NCI-H1694 (cell line): ENCODE data around the gene SNX20.

Experiments used
- DNase-seq: peaks from one replicate; lab custom pipeline; 2025; lab: John Stamatoyannopoulos, UW

Gene SNX20

DNA sequence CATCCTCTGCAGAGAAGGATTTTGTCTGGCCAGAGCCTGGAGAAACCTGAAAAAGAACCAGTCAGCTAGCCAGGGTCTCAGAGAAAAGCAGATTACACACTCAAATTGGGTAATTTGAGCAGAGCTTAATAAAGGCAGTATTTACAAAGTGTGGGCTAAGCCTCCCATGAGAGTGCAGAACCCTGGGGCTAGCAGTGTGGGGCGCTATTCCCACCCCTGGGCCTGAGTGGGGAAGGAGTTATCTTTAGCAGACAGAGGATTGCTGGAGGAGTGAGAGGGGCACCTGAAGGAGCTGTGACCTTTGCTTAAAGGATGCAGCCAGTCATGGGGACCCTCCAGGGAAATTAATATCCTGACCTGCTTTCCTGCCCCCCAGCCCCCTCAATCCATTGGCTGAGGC lies 46.2 kb downstream of the SNX20 start:
- no peak for DNase-seq

DNA sequence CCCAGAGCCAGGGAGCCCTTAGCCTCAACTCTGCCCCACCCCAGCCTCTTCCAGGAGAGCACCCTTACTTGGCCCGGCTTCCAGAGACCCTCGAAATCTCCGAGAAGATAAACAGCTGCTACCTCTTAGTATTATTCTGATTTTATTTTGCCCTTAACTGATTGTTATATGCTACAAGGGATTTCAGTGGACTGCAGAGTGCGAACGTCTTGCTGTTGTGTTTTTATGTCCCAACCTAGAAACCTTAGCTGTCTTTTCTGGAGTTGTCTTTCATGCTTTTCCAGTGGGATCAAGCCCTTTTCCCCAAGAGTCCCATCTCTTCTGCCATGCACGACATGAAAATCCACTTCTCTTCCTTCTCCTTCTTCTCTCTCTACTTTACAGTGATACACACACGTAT lies 47.0 kb downstream of the SNX20 start:
- DNase-seq: no peak

DNA sequence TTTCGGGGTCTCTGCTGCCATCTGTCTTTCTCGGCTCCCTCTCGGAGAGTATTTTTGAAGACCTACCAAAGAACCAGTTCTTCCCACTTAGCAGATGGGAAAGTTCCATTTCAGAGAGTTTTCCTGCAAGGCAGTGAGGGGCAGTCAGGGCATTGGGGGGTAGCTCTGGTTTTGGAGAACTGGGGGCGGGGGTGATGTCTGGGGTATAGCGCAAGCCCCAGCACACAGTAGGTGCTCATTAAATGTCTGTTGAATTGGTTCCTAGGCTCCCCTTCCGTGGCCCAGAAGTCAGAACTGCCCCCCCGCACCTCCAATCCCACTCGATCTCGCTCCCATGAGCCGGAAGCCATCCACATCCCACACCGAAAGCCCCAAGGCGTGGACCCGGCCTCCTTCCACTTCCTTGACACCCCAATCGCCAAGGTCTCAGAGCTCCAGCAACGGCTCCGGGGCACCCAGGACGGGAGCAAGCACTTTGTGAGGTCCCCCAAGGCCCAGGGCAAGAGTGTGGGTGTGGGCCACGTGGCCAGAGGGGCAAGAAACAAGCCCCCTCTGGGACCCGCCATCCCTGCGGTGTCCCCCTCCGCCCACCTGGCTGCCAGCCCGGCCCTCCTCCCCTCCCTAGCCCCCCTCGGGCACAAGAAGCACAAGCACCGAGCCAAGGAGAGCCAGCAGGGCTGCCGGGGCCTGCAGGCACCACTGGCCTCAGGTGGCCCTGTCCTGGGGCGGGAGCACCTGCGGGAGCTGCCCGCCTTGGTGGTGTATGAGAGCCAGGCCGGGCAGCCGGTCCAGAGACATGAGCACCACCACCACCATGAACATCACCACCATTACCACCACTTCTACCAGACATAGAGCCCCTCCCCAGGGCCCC lies 47.9 kb downstream of the SNX20 start:
- DNase-seq: no peak

DNA sequence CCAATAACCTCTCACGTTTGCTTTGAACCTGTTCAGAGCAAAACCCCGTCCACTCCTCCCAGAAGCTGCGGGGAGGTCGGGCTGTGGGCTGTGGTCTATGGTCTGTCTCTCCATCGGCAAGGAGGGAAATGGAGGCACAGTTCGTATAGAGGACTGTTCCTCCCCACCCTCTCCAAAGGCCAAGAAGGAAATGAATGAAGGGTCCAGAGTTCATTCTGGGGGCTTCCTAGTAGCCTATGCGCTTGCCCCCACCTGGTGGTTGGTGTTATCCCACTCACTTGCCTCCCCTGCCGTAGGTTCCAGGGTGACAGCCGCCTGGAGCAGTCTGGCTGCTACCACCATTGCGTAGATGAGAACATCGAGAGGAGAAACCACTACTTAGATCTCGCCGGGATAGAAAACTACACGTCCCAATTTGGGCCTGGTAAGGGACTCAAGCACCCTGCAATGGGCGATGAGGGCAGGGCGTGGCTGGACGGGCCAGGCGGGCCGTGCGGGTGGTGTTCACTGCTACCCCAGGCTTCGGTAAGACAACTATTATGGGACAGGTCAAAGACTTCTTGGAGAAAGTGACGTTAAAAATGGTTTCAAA lies 49.0 kb downstream of the SNX20 start:
- no peak for DNase-seq

DNA sequence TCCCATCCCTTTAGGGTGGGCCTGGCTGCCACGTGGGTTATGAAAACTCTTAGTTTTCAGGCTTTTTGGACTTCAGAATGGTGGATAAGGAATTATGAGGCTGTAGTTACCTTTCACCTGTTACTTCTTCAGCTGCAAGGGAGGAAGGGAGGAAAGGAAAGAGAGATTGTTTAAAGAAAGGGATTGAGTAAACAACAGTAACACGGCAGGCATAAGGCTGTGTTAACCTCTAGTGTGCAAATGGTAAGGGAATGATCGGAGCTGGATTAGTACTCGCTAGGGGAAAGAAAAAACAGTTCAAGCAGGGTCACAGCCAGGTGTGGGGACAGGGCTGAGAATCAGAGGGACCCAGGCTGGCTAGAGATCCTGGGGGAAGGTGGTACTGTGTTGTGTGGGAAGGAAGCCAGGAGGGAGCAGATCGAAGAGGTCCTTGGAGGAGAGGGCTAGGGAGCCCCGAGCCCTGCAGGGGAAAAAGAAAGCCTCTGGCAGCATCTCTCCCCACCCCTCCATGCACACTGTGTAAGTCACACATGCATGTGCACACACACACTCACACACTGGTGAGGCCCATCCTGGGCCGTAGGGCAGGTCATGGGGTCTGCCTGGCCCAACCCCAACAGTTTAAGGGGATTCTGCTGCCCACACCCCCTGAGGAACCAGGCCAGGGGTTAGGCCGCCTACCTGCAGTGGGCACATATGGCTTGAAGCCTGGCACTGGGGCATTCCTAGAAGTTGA lies 49.7 kb downstream of the SNX20 start:
- DNase-seq: no peak

DNA sequence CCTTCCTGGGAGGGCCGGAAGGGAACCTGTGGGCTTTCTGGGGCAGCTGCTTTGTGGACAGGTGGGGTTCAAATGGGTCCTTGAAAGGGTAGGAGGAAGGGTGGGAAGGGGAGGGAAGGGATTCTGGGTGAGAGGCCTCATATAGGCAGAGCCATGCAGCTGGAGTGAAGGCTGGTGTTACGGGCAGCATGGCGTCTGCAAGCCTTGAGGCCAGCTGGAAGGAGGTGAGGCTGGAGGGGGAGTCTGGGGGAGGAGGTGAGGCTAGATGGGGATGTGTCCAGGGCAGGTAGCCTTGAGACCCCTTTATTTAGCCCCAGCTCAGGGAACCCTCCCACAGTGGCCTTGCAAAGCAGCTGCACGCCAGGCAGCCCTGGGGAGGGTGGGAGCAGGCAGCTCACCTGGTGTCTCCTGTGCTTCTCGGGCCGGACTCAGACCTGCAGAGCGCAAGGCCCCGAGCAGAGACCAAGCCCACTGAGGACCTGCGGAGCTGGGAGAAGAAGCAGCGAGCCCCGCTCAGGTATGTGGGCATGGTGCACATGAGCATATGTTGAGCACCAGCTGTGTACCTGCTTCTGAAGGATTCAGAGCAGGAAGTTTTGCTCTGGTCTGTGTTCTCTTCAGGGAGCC lies 50.6 kb downstream of the SNX20 start:
- no peak for DNase-seq

DNA sequence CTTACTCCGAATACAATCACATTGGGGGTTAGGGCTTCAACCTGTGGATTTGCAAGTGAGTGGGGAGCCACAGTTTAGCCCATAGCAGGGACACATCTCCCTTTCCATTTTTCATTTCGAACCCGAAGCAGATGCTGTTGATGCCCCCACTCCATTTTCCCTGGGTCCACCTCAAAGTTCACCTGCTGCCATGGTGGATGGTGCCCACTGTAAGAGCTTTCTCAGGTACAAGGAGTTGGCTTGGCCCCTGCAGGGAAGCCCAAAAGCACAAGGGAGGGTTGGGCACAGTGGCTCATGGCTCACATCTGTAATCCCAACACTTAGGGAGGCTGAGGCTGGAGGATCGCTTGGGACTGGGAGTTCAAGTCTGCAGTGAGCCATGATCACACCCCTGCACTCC lies 51.8 kb downstream of the SNX20 start:
- no peak for DNase-seq

DNA sequence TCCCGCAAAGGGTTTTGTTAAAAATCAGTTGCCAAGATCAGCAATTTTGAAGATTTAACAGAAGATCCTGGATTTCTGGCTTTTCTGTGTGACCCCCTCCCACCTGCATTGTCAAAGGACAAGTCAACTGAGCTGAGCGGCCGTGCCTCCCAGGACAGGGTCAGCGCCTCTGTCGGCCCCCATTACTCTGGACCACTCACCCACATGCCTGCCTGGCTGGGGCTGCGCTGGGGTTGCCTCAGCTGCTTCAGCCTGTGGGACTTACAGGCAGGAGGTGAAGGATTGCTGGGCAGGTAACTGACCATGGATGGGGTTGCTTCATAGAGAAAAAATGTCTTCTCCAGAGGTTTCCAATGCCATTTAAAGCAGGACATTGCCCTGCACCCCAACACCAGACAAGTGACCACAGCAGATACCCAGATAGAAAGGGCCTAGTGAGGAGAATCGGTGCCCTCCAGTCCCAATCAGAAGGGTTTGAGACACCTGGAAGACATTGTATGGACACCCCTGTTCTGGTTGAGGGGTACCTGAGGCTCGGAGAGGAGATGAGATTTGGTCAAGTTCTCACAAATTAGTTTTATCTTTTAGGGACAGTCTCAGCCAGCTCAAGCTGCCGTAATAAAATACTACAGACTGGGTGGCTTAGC lies 52.8 kb downstream of the SNX20 start:
- no peak for DNase-seq

DNA sequence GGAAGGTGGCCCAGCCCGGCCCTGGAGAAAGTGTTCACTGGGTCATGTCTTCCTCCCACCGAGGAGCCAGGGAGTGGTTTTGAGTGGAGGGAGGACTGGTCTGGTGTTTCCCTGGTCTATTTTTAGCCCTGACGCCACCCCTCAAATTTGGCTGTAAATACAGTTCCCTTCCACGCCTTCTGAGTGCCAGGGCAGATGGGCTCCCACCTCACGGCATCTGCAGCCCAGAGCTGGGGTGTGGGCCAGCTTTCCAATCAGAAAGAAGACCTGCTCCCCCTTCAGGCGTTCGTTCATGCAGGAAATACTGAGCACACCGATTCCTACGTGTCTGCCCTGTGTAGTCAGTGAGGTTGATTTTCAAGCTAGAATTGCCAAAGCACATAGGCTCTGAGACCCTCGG lies 53.7 kb downstream of the SNX20 start:
- DNase-seq: peak; percentile 82

DNA sequence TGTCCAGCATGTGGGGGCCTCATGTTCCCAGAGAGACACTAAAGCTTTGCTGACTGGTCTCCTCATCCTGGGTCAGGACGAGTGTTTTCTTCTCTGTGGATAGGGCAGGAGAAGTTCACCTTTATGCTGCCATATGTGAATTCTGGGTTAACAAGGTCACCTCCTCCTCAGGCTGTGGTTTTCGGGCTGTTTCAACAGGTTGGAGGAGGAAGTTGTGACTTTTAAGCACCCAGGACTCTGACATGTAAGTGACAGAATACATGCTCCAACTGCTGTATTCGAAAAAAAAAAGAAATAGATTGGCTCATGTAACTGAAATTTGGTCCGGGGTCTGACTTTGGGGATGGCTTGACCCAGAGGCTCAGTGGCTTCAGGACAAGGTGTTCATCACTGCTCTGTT lies 54.2 kb downstream of the SNX20 start:
- no peak for DNase-seq

DNA sequence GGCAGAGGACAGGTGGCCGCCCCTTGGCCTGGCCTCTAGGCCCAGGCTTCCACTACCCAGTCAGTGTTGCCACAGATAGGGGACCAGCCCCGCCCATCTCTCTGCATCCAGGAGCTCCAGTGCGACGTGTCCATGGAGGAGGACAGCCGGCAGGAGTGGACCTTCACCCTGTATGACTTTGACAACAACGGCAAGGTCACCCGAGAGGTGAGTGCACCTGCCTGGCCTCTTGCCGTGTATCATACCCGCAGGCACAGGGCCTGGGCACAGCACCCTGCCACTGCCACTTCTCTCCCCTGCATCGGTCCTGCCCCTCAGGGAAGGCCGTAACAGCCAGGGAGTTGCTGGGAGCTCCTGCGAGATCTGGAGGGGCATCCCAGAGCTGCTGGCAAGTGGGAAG lies 55.7 kb downstream of the SNX20 start:
- no peak for DNase-seq

DNA sequence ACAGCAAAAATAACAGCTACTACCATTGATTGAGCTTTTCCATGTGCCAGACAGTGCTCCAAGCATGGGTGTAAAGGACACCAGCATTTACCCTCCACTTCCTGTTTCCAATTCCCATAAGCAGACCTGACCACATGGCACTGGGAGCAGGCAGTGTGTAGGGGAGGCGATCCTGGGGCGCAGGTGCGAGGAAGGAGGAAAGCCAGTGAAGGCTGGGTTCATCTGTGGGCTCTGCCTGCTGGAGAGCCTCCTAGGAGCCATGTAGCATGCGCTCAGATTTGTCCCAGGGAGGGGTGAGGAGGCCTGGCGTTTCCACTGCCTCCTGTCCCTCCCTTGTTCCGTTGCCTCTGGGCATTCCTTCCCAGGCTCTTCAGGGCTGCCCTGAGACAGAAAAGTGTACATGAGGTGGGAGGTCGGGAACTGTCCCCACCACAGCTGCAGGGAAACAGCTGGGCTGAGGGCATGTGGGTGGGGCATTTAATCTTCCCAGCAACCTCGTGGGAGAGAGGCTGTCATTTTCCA lies 56.6 kb downstream of the SNX20 start:
- no peak for DNase-seq

DNA sequence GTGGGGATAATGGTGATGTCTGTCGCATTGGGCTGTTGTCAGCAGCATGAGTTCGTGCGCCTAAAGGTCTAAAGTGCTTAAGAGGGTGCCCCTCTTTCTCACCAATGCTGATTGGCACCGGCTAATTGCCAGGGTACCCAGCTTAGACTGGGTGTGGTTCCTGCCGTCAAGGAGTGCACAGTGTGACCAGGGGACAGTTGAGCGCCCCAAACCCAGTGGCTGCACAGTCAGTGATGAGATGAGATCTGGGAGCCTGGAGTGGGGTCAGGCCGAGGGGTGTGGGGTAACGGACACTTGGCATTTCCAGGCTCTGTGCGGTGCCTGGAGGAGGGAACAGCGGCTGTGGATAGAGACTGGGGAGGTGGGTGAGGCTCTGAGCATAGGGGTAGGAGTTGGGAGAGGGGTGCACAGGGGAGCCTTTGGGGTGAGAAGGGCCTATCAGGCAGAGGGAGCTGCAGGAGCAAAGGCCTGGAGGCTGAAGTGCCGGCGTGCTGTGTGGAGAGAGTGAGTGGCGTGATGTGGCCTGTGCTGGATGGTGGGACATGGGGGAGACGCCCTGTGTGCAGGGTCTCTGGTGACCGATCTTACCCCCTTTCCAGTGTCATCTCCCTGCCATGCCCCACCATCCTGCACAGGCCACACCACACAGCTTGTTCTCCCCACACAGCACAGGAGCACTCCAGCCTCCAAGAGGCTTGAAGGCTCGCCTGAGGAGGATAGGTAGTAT lies 58.3 kb downstream of the SNX20 start:
- DNase-seq: no peak

DNA sequence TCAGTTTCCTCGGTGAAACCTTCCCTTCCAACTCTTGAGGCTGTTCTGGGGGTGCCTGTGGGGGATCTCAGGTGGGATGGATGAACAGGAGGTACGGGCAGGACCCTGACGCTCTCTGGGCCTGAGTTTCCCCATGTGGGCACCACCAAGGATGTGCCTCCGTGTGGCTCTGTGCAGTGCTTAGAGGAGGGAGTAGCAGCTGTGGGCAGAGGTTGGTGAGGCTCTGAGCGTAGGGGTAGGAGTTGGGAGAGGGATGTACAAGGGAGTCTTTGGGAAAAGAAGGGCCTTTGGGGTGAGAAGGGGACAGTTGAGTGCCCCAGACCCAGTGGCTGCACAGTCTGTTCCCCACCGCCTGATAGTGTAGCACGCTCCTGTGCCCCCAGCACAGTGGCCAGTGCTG lies 59.1 kb downstream of the SNX20 start:
- DNase-seq: no peak
